IPS DF 19.7 (cell line): Measurements from ENCODE around the gene SH3BP4.
"Not testable (repeated sequence)": the region's sequence is repeated elsewhere in the genome, so short reads cannot be mapped to it uniquely, and the experiment has no call there.

ENCODE experiments used
- DNase-seq: peaks from one replicate; pipeline ENCODE4 v3.0.0-alpha.2; 2013; ENCODE audit warnings: low read depth, low spot score

Gene SH3BP4

GRCh38 chr2:235055891-235056516 lies 104.2 kb downstream of the SH3BP4 start:
- DNase-seq, result peak; percentile 40

GRCh38 chr2:235056768-235057167 lies 105.0 kb downstream of the SH3BP4 start:
- no peak for DNase-seq

- DNase-seq, result not testable (repeated sequence)
These were observed 105.8 kb downstream of the SH3BP4 start for GRCh38 chr2:235057616-235058015.

- no peak for DNase-seq
These were observed 107.3 kb downstream of the SH3BP4 start for GRCh38 chr2:235059161-235059560.

GRCh38 chr2:235061656-235062055 lies 109.8 kb downstream of the SH3BP4 start:
- DNase-seq, result no peak

- no peak for DNase-seq
These were observed 111.7 kb downstream of the SH3BP4 start for GRCh38 chr2:235063471-235063961.

- DNase-seq, result no peak
These were observed 113.2 kb downstream of the SH3BP4 start for GRCh38 chr2:235064976-235065375.

- DNase-seq, result no peak
These were observed 114.7 kb downstream of the SH3BP4 start for GRCh38 chr2:235066490-235066889.

- DNase-seq, result no peak
These were observed 115.1 kb downstream of the SH3BP4 start for GRCh38 chr2:235066895-235067294.

GRCh38 chr2:235068701-235069100 lies 116.9 kb downstream of the SH3BP4 start:
- no peak for DNase-seq

GRCh38 chr2:235070063-235070706 lies 118.4 kb downstream of the SH3BP4 start:
- DNase-seq, result peak; percentile 28

- no peak for DNase-seq
These were observed 122.1 kb downstream of the SH3BP4 start for GRCh38 chr2:235073868-235074413.

- DNase-seq, result no peak
These were observed 125.2 kb downstream of the SH3BP4 start for GRCh38 chr2:235077046-235077445.

GRCh38 chr2:235078182-235078581 lies 126.4 kb downstream of the SH3BP4 start:
- DNase-seq, result no peak

GRCh38 chr2:235078914-235079472 lies 127.2 kb downstream of the SH3BP4 start:
- no peak for DNase-seq

- DNase-seq, result no peak
These were observed 128.3 kb downstream of the SH3BP4 start for GRCh38 chr2:235080101-235080500.

- no peak for DNase-seq
These were observed 130.9 kb downstream of the SH3BP4 start for GRCh38 chr2:235082578-235083338.

- DNase-seq, result no peak
These were observed 132.0 kb downstream of the SH3BP4 start for GRCh38 chr2:235083822-235084221.

- DNase-seq, result no peak
These were observed 132.6 kb downstream of the SH3BP4 start for GRCh38 chr2:235084424-235084823.

GRCh38 chr2:235085476-235085875 lies 133.7 kb downstream of the SH3BP4 start:
- DNase-seq, result no peak

- DNase-seq, result no peak
These were observed 134.8 kb downstream of the SH3BP4 start for GRCh38 chr2:235086481-235087184.
